CD14-positive monocyte (primary cell): Measurements from ENCODE around the gene ANKRD40. TPM values are rescaled to one million over a fixed set of nuclear protein-coding genes. Genes with fewer than 3 reads are reported as not detected.

Experiments used
- DNase-seq, 3 donors: peaks; one replicate each; pipeline ENCODE4 v3.0.0-alpha.2; 2011 to 2022
- H2AFZ ChIP-seq: 2 replicates; pipeline ENCODE4 v1.6.0; 2012; ENCODE audit warnings: mild to moderate bottlenecking, low read depth, low read length, inconsistent platforms; ENCODE audit not compliant: insufficient read depth, poor library complexity, severe bottlenecking
- H3K27ac ChIP-seq, 2 donors: 1 replicate in 1 of 2; 2 replicates in 1 of 2; pipeline ENCODE4 v1.5.1; 2012 to 2013; ENCODE audit warnings: low read length in 2 of 2, control low read depth in 1 of 2, inconsistent platforms in 1 of 2, low read depth in 1 of 2, mild to moderate bottlenecking in 1 of 2
- H3K27me3 ChIP-seq, 2 donors: one replicate each; pipeline versions ENCODE4 v1.6.0 to v1.6.1; 2011 to 2013; ENCODE audit warnings: low read length in 2 of 2; ENCODE audit not compliant: control insufficient read depth in 2 of 2, insufficient read depth in 2 of 2
- H3K36me3 ChIP-seq, 2 donors: replicated peaks in 1 of 2; 1 replicate in 1 of 2; 2 replicates in 1 of 2; pipeline versions ENCODE4 v1.5.1 to v1.6.1; 2012 to 2013; ENCODE audit warnings: low read length in 2 of 2, control low read depth in 1 of 2, inconsistent platforms in 1 of 2, mild to moderate bottlenecking in 1 of 2; ENCODE audit not compliant: insufficient read depth in 2 of 2, control insufficient read depth in 1 of 2
- H3K4me1 ChIP-seq, 2 donors: 1 replicate in 1 of 2; 2 replicates in 1 of 2; pipeline versions ENCODE4 v1.5.1 to v1.6.1; 2012 to 2013; ENCODE audit warnings: low read length in 2 of 2, control low read depth in 1 of 2, inconsistent platforms in 1 of 2, mild to moderate bottlenecking in 1 of 2, moderate library complexity in 1 of 2; ENCODE audit not compliant: insufficient read depth in 2 of 2, control insufficient read depth in 1 of 2
- H3K4me2 ChIP-seq: replicated peaks from 2 replicates; pipeline ENCODE3; 2012; ENCODE audit warnings: low read length, moderate library complexity, mild to moderate bottlenecking; ENCODE audit not compliant: poor library complexity, severe bottlenecking; ENCODE audit errors: extremely low read depth
- H3K4me3 ChIP-seq, 3 experiments: fragments of 200-600 bp in 1 of 3; sonication (generic) in 1 of 3; replicated peaks in 1 of 3; 1 replicate in 2 of 3; 2 replicates in 1 of 3; pipeline ENCODE4 v1.5.1; 2011 to 2013; ENCODE audit warnings: low read length in 3 of 3, mild to moderate bottlenecking in 3 of 3, control low read depth in 2 of 3, low read depth in 2 of 3, inconsistent platforms in 1 of 3, moderate library complexity in 1 of 3
- H3K79me2 ChIP-seq: 2 replicates; pipeline ENCODE4 v1.6.0; 2012; ENCODE audit warnings: mild to moderate bottlenecking, control low read depth, inconsistent platforms, low read length, moderate library complexity; ENCODE audit not compliant: insufficient read depth
- H3K9ac ChIP-seq: 2 replicates; pipeline ENCODE4 v1.6.0; 2017; ENCODE audit warnings: low read length, mild to moderate bottlenecking; ENCODE audit not compliant: insufficient read depth, poor library complexity, severe bottlenecking
- H3K9me3 ChIP-seq, 2 donors: replicated peaks in 1 of 2; 1 replicate in 1 of 2; 2 replicates in 1 of 2; pipeline versions ENCODE4 v1.5.1 to v1.6.1; 2012 to 2013; ENCODE audit warnings: low read length in 2 of 2, control low read depth in 1 of 2; ENCODE audit not compliant: control insufficient read depth in 1 of 2, insufficient read depth in 1 of 2
- H4K20me1 ChIP-seq: 2 replicates; pipeline ENCODE4 v1.6.0; 2012; ENCODE audit warnings: mild to moderate bottlenecking, low read length, control low read depth, moderate library complexity; ENCODE audit not compliant: insufficient read depth
- H3K27ac Mint-ChIP-seq, 7 donors: one replicate each; pipeline ENCODE4 v1.8.0; 2020; ENCODE audit warnings: mild to moderate bottlenecking in 7 of 7, mixed read lengths in 7 of 7, moderate library complexity in 6 of 7, inconsistent platforms in 2 of 7
- H3K27me3 Mint-ChIP-seq, 3 donors: one replicate each; pipeline ENCODE4 v1.8.0; 2021 to 2022; ENCODE audit warnings: low read depth in 3 of 3, mild to moderate bottlenecking in 3 of 3, mixed read lengths in 3 of 3, moderate library complexity in 3 of 3, inconsistent platforms in 1 of 3
- H3K36me3 Mint-ChIP-seq, 2 donors: one replicate each; pipeline ENCODE4 v1.8.0; 2020; ENCODE audit warnings: mixed read lengths in 2 of 2, inconsistent platforms in 1 of 2, mild to moderate bottlenecking in 1 of 2
- H3K4me1 Mint-ChIP-seq: one replicate; pipeline ENCODE4 v1.8.0; 2020; ENCODE audit warnings: mild to moderate bottlenecking, mixed read lengths
- H3K4me3 Mint-ChIP-seq, 2 donors: one replicate each; pipeline ENCODE4 v1.8.0; 2020; ENCODE audit warnings: mild to moderate bottlenecking in 2 of 2, mixed read lengths in 2 of 2, moderate library complexity in 1 of 2
- H3K9me3 Mint-ChIP-seq, 7 donors: one replicate each; pipeline ENCODE4 v1.8.0; 2020 to 2022; ENCODE audit warnings: mixed read lengths in 7 of 7, mild to moderate bottlenecking in 6 of 7, moderate library complexity in 6 of 7, inconsistent platforms in 2 of 7
- CTCF ChIP-seq: fragments of 200-600 bp; IDR thresholded peaks from one replicate; pipeline ENCODE4 v1.8.0; 2022; ENCODE audit warnings: antibody characterized with exemption, mild to moderate bottlenecking
- WGBS: methylation state at CpG from one replicate; pipeline ENCODE4 v1.1.5; 2013; ENCODE audit warnings: missing lambda C conversion rate; ENCODE audit not compliant: insufficient coverage; 5-methylcytosine and 5-hydroxymethylcytosine counted together
- intact Hi-C, 2 donors: fragments of 100-400 bp; cut with micrococcal nuclease; formaldehyde crosslinking; loops; one replicate each; pipeline versions ENCODE4 v1.15.0 to v1.15.1; 2023
- polyA plus RNA-seq, 3 donors: library from polyadenylated mRNA; depleted of rRNA in 1 of 3; unstranded in 2 of 3; stranded (reverse) in 1 of 3; fragments of 300-500 nt in 2 of 3; fragments of >200 nt in 1 of 3; fragmentation: Illumina TruSeq in 2 of 3; gene quantifications; 1 replicate in 2 of 3; 2 replicates in 1 of 3; pipeline ENCODE4 v1.2.3, GENCODE V29; 2012 to 2021

The ANKRD40 gene
- polyA plus RNA-seq, 3 donors: 3.4 to 21.8 (median 3.4) TPM

- H3K4me2 ChIP-seq: no peak overlapping the region
- TF ChIP-seq CTCF: no peak
- Mint-ChIP-seq H3K4me3 (no peak overlapping the region), H3K4me1 (no peaks in the 10 kb centered on the region), H3K27me3 (peaks cover 10 to 17% (median 12%) of the 10 kb centered on the region in 3 donors), H3K27ac (no peak overlapping the region), H3K9me3 (peaks cover 0 to 19% (median 13%) of the 10 kb centered on the region in 7 donors), H3K36me3 (peaks cover 0 to 2% of the 10 kb centered on the region in 2 donors)
- peaks cover 10% of the 10 kb centered on the region for H4K20me1 ChIP-seq
- no peak for DNase-seq
- intact Hi-C loops: no loop called here
- H3K9ac ChIP-seq: no peak overlapping the region
- no peak overlapping the region for H3K4me3 ChIP-seq
- H3K79me2 ChIP-seq: no peaks in the 10 kb centered on the region
- H3K9me3 ChIP-seq: peaks cover 8 to 12% of the 10 kb centered on the region in 2 donors
- no peak overlapping the region for H2AFZ ChIP-seq
- H3K27me3 ChIP-seq: peaks cover 0 to 3% of the 10 kb centered on the region in 2 donors
- H3K4me1 ChIP-seq: no peaks in the 10 kb centered on the region
- H3K36me3 ChIP-seq: no peaks in the 10 kb centered on the region
- no peak overlapping the region for H3K27ac ChIP-seq
- no CpG with 5 or more reads among the region's 2 CpGs for WGBS
Measured at GRCh38 chr17:50651661-50652060, 56.1 kb downstream of the ANKRD40 start.

GRCh38 chr17:50649042-50649908, 58.4 kb downstream of the ANKRD40 start:
- H3K9me3 ChIP-seq: peaks cover 8 to 12% of the 10 kb centered on the region in 2 donors
- no peaks in the 10 kb centered on the region for H3K4me1 ChIP-seq
- intact Hi-C loops: no loop called here
- 100% methylated on average over 1 of the region's 7 CpGs for WGBS
- no peak for TF ChIP-seq CTCF
- H3K27ac ChIP-seq: no peak overlapping the region
- Mint-ChIP-seq H3K36me3 (peaks cover 0 to 2% of the 10 kb centered on the region in 2 donors), H3K9me3 (peaks cover 0 to 19% (median 13%) of the 10 kb centered on the region in 7 donors), H3K4me1 (no peaks in the 10 kb centered on the region), H3K4me3 (no peak overlapping the region), H3K27ac (no peak overlapping the region), H3K27me3 (peaks cover 6 to 13% (median 7%) of the 10 kb centered on the region in 3 donors)
- DNase-seq: no peak
- no peak overlapping the region for H3K4me2 ChIP-seq
- H2AFZ ChIP-seq: no peak overlapping the region
- H3K36me3 ChIP-seq: no peaks in the 10 kb centered on the region
- no peak overlapping the region for H3K4me3 ChIP-seq
- H3K27me3 ChIP-seq: peaks cover 0 to 3% of the 10 kb centered on the region in 2 donors
- no peaks in the 10 kb centered on the region for H3K79me2 ChIP-seq
- H3K9ac ChIP-seq: no peak overlapping the region
- H4K20me1 ChIP-seq: peaks cover 10% of the 10 kb centered on the region
